Measurements from ENCODE around the gene OR5A2.

DNA sequence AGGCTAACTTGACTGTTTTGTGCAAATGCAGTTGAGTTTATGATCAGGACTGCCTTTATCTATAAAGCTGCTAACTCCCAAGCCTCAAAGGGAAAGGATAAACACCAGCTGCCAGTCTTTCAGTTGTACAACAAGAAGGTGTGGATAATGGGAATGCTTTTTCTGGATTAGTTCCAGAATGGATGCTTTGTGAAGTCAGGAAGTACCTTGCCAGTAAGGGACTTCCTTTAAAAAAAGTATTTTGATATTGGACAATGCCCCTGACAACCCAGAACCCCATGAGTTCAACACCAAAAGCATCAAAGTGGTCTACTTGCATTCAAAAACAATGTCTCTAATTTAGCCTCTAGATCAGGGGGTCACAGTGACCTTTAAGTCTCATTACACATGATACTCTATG, 32.0 kb downstream of the OR5A2 start:
- TF ChIP-seq, protein P1, sequence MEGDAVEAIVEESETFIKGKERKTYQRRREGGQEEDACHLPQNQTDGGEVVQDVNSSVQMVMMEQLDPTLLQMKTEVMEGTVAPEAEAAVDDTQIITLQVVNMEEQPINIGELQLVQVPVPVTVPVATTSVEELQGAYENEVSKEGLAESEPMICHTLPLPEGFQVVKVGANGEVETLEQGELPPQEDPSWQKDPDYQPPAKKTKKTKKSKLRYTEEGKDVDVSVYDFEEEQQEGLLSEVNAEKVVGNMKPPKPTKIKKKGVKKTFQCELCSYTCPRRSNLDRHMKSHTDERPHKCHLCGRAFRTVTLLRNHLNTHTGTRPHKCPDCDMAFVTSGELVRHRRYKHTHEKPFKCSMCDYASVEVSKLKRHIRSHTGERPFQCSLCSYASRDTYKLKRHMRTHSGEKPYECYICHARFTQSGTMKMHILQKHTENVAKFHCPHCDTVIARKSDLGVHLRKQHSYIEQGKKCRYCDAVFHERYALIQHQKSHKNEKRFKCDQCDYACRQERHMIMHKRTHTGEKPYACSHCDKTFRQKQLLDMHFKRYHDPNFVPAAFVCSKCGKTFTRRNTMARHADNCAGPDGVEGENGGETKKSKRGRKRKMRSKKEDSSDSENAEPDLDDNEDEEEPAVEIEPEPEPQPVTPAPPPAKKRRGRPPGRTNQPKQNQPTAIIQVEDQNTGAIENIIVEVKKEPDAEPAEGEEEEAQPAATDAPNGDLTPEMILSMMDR (IDR thresholded peaks at IDR 0.05 in 8 of 11, conservative IDR thresholded peaks at IDR 0.05 in 3 of 11): no peak
- TF ChIP-seq POLR2AphosphoS5 (IDR thresholded peaks at IDR 0.05): no peak
